Measurements from ENCODE around the gene MYH7. TPM values are rescaled to one million over a fixed set of nuclear protein-coding genes. Genes with fewer than 3 reads are reported as not detected.

MYH7 gene
- total RNA-seq = 1,000 to 10,000 TPM; 1,360 to 5,274 (median 3,359) TPM

GRCh38 chr14:23435543-23436326, at the start of gene MYH7:
Gene MYH7 (minus strand): TSS chr14:23435660. CDS start chr14:23433732, 1,928 bp downstream.
- H3K27ac ChIP-seq = peak within 1 kb of the TSS; percentile 83 to 89 (median 86)
- no peak for ATAC-seq
- H3K4me3 ChIP-seq = peak within 1 kb of the TSS in 1 of 4 donors; percentile 17
- peak in 1 of 2 donors; percentile 38 for DNase-seq
- H3K4me1 ChIP-seq = peaks cover 53 to 68% of the 10 kb centered on the region in 2 donors
- intact Hi-C loops (cut with DNase I; ENCODE audit: low total_unique reads) (loop anchor here (2.0 kb wide), 1 partner anchor 25 kb away; no protein-coding TSS in a partner anchor), in situ Hi-C loops (cut with MboI; ENCODE audit: low sequenced_read_pairs in 4 of 4) (no loop called here)
- no peaks in the 10 kb centered on the region for H3K9me3 ChIP-seq
- no peak for TF ChIP-seq CTCF (IDR thresholded peaks at IDR 0.05 in 4 of 5, conservative IDR thresholded peaks at IDR 0.05 in 1 of 5)
- no peak for TF ChIP-seq POLR2A (IDR thresholded peaks at IDR 0.05)
- H3K36me3 ChIP-seq = no peaks in the 10 kb centered on the region
- H3K27me3 ChIP-seq = no peaks in the 10 kb centered on the region

- peaks cover 0 to 8% of the 10 kb centered on the region in 2 donors for H3K36me3 ChIP-seq
- in situ Hi-C loops (cut with MboI; ENCODE audit: low sequenced_read_pairs in 4 of 4) = loop anchor here in 1 of 4 donors (5.0 kb wide), 1 partner anchor 74 kb away; the partner anchor contains the start of gene THTPA
- ATAC-seq = no peak
These were observed 47.9 kb upstream of the MYH7 start for GRCh38 chr14:23483236-23483854.

GRCh38 chr14:23482823-23483148, 47.3 kb upstream of the MYH7 start:
- no peak overlapping the region for H3K27ac ChIP-seq
- no peaks in the 10 kb centered on the region for H3K27me3 ChIP-seq
- DNase-seq = no peak
- in situ Hi-C loops (cut with MboI; ENCODE audit: low sequenced_read_pairs in 4 of 4) (loop anchor here in 1 of 4 donors (5.0 kb wide), 1 partner anchor 75 kb away; the partner anchor contains the start of gene THTPA), intact Hi-C loops (cut with DNase I; ENCODE audit: low total_unique reads) (no loop called here)
- no peak for ATAC-seq
- H3K36me3 ChIP-seq = peaks cover 0 to 13% of the 10 kb centered on the region in 2 donors
- H3K4me3 ChIP-seq = no peak overlapping the region
- no peaks in the 10 kb centered on the region for H3K4me1 ChIP-seq
- H3K9me3 ChIP-seq = no peaks in the 10 kb centered on the region
- TF ChIP-seq POLR2A (IDR thresholded peaks at IDR 0.05) (no peak), CTCF (IDR thresholded peaks at IDR 0.05 in 4 of 5, conservative IDR thresholded peaks at IDR 0.05 in 1 of 5) (no peak)

More at GRCh38 chr14:23483236-23483854, 47.9 kb upstream of the MYH7 start:
- intact Hi-C loops (cut with DNase I; ENCODE audit: low total_unique reads) = no loop called here
- H3K9me3 ChIP-seq = no peaks in the 10 kb centered on the region
- no peak for DNase-seq
- no peak overlapping the region for H3K27ac ChIP-seq
- no peak overlapping the region for H3K4me3 ChIP-seq
- no peaks in the 10 kb centered on the region for H3K4me1 ChIP-seq
- no peaks in the 10 kb centered on the region for H3K27me3 ChIP-seq
- TF ChIP-seq POLR2A (IDR thresholded peaks at IDR 0.05) (no peak), CTCF (IDR thresholded peaks at IDR 0.05 in 4 of 5, conservative IDR thresholded peaks at IDR 0.05 in 1 of 5) (no peak)

- Histone ChIP-seq H3K36me3 (peaks cover 0 to 18% of the 10 kb centered on the region in 2 donors), H3K27ac (no peak overlapping the region), H3K4me3 (no peak overlapping the region), H3K27me3 (no peaks in the 10 kb centered on the region), H3K4me1 (no peaks in the 10 kb centered on the region), H3K9me3 (no peaks in the 10 kb centered on the region)
- TF ChIP-seq CTCF (IDR thresholded peaks at IDR 0.05 in 4 of 5, conservative IDR thresholded peaks at IDR 0.05 in 1 of 5) = no peak
- TF ChIP-seq POLR2A (IDR thresholded peaks at IDR 0.05) = no peak
- no peak for DNase-seq
- in situ Hi-C loops (cut with MboI; ENCODE audit: low sequenced_read_pairs in 4 of 4) (loop anchor here in 1 of 4 donors (5.0 kb wide), 1 partner anchor 75 kb away; the partner anchor contains the start of gene THTPA), intact Hi-C loops (cut with DNase I; ENCODE audit: low total_unique reads) (no loop called here)
- no peak for ATAC-seq
These were observed 46.7 kb upstream of the MYH7 start for GRCh38 chr14:23481979-23482822.
